Endothelial cell (in vitro differentiated cells): ENCODE results near the gene ERC1. TPM values are rescaled to one million over a fixed set of nuclear protein-coding genes. Genes with fewer than 3 reads are reported as not detected.
"Not testable (repeated sequence)": the region's sequence is repeated elsewhere in the genome, so short reads cannot be mapped to it uniquely, and the experiment has no call there.

Experiments
- DNase-seq: peaks from one replicate; pipeline ENCODE4 v3.0.0; 2021; ENCODE audit warnings: low spot score
- H3K27ac Mint-ChIP-seq: one replicate; pipeline ENCODE4 v1.8.0; 2021; ENCODE audit warnings: mixed read lengths, inconsistent platforms; ENCODE audit not compliant: unreplicated experiment
- H3K27me3 Mint-ChIP-seq: one replicate; pipeline ENCODE4 v1.8.0; 2021; ENCODE audit warnings: mild to moderate bottlenecking, moderate library complexity, mixed read lengths, inconsistent platforms; ENCODE audit not compliant: unreplicated experiment
- H3K36me3 Mint-ChIP-seq: one replicate; pipeline ENCODE4 v1.8.0; 2021; ENCODE audit warnings: mild to moderate bottlenecking, low read depth, mixed read lengths, inconsistent platforms; ENCODE audit not compliant: unreplicated experiment
- H3K4me1 Mint-ChIP-seq: one replicate; pipeline ENCODE4 v1.8.0; 2021; ENCODE audit warnings: mild to moderate bottlenecking, mixed read lengths, inconsistent platforms; ENCODE audit not compliant: unreplicated experiment
- H3K4me3 Mint-ChIP-seq: one replicate; pipeline ENCODE4 v1.8.0; 2021; ENCODE audit warnings: mild to moderate bottlenecking, mixed read lengths, inconsistent platforms; ENCODE audit not compliant: unreplicated experiment
- H3K9me3 Mint-ChIP-seq: one replicate; pipeline ENCODE4 v1.8.0; 2021; ENCODE audit warnings: mixed read lengths, inconsistent platforms; ENCODE audit not compliant: unreplicated experiment
- total RNA-seq: library from RNA; stranded (reverse); fragmentation: NEBNext Ultra II Directional; extraction: Animal tissue kit (Norgen Biotek cat#: 25700); gene quantifications from one replicate; pipeline ENCODE4 v1.2.1, GENCODE V29; 2021; ENCODE audit not compliant: unreplicated experiment
- TF ChIP-seq, protein P1 (sequence below): fragments of 200-600 bp; sonication (generic); IDR thresholded peaks from one replicate; pipeline ENCODE4 v1.5.0; 2021; ENCODE audit warnings: antibody characterized with exemption; ENCODE audit not compliant: unreplicated experiment

ERC1 gene
- total RNA-seq, 1 donor from 2014 or later = 57.9 TPM

DNA sequence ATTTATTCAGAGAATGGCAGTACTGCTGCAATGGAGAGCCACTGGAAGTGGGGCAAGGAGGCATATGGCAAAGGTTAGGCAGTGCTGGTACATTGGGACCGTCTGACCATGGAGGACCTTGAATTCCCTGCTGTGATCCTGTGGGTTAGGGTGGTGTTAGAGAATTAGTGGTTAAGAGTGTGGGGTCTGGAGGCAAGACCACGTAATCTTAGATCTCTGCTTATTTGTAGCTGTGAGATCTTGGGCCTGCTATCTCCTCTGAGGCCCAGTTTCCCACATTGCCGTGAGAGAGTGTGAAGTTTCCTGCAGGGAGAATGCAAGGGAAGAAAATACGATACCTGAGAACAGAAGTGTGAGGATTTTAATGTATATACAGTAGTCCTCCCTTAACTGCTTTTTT, 147.7 kb downstream of the ERC1 start:
- Mint-ChIP-seq H3K36me3 (no peaks in the 10 kb centered on the region), H3K9me3 (no peaks in the 10 kb centered on the region), H3K27ac (no peak overlapping the region), H3K4me3 (no peak overlapping the region), H3K27me3 (no peaks in the 10 kb centered on the region), H3K4me1 (no peaks in the 10 kb centered on the region)
- no peak for DNase-seq
- TF ChIP-seq, protein P1, sequence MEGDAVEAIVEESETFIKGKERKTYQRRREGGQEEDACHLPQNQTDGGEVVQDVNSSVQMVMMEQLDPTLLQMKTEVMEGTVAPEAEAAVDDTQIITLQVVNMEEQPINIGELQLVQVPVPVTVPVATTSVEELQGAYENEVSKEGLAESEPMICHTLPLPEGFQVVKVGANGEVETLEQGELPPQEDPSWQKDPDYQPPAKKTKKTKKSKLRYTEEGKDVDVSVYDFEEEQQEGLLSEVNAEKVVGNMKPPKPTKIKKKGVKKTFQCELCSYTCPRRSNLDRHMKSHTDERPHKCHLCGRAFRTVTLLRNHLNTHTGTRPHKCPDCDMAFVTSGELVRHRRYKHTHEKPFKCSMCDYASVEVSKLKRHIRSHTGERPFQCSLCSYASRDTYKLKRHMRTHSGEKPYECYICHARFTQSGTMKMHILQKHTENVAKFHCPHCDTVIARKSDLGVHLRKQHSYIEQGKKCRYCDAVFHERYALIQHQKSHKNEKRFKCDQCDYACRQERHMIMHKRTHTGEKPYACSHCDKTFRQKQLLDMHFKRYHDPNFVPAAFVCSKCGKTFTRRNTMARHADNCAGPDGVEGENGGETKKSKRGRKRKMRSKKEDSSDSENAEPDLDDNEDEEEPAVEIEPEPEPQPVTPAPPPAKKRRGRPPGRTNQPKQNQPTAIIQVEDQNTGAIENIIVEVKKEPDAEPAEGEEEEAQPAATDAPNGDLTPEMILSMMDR = no peak

DNA sequence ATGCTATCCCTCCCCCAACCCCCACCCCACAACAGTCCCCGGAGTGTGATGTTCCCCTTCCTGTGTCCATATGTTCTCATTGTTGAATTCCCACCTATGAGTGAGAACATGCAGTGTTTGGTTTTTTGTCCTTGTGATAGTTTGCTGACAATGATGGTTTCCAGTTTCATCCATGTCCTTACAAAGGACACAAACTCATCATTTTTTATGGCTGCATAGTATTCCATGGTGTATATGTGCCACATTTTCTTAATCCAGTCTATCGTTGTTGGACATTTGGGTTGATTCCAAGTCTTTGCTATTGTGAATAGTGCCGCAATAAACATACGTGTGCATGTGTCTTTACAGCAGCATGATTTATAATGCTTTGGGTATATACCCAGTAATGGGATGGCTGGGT, 155.7 kb downstream of the ERC1 start:
- DNase-seq, H3K27me3 Mint-ChIP-seq, H3K4me3 Mint-ChIP-seq, H3K9me3 Mint-ChIP-seq, H3K36me3 Mint-ChIP-seq, H3K4me1 Mint-ChIP-seq: not testable (repeated sequence)
- peak overlapping the region; percentile 55 for H3K27ac Mint-ChIP-seq

DNA sequence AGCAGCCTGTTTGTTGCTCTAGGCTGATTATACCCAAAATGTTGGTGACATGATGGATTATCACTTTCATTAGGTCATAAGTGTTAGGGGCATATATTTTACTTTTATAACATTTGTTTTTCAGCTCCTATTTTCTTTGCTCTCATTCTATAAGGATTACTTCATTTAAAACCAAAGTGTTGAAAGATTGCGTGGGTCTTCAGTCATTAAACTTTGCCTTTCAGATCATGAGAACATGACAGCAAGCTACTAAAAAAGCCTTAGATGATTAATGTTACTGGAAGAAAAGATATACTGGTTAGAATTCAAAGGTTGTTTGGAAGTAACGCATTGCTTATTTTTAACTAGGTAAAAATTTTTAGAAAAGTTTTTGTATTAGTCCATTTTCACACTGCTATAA, 156.8 kb downstream of the ERC1 start:
- Mint-ChIP-seq H3K4me1 (no peaks in the 10 kb centered on the region), H3K27me3 (no peaks in the 10 kb centered on the region), H3K27ac (no peak overlapping the region), H3K36me3 (no peaks in the 10 kb centered on the region), H3K9me3 (no peaks in the 10 kb centered on the region), H3K4me3 (no peak overlapping the region)
- no peak for DNase-seq
- TF ChIP-seq, protein P1 = no peak

DNA sequence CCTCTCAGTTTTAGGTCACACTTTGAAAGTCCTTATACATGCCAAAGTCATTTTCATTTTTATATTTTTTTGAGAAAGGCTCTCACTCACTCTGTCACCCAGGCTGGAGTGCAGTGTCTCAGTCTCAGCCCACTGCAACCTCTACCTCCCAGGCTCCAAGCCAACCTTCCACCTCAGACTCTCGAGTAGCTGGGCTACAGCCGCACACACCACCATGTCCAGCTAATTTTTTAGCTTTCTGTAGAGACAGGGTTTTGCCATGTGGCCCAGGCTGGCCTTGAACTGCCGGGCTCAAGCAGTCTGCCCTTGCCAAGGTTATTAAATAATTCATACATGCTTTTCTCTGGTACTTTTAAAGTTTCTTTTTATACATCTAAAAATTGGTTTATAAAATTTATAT, 166.0 kb downstream of the ERC1 start:
- H3K9me3 Mint-ChIP-seq = no peaks in the 10 kb centered on the region
- H3K4me3 Mint-ChIP-seq = no peak overlapping the region
- DNase-seq = no peak
- H3K36me3 Mint-ChIP-seq = no peaks in the 10 kb centered on the region
- no peaks in the 10 kb centered on the region for H3K4me1 Mint-ChIP-seq
- H3K27me3 Mint-ChIP-seq = no peaks in the 10 kb centered on the region
- no peak overlapping the region for H3K27ac Mint-ChIP-seq
- TF ChIP-seq, protein P1 = no peak

DNA sequence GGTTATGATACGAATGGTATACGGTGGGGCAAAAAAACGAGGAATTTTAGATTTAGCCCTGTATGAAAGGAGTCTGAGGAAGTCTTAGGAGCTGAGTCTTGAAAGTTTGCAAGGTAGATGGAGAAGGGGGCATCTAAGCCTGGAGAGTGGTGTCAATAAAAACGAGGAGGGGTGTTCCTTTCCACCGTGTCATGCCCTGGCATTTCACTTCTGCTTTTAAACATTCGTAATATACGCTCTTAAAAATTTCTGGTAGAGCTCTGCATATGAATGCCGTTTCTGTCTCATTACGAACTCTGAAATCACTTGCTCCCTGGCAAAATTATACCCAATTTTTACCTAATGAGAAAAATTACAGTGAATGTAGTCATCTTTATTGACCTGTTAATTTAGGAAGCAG, 170.2 kb downstream of the ERC1 start:
- TF ChIP-seq, protein P1 = no peak
- Mint-ChIP-seq H3K4me1 (peaks cover 3% of the 10 kb centered on the region), H3K9me3 (no peaks in the 10 kb centered on the region), H3K27me3 (no peaks in the 10 kb centered on the region), H3K36me3 (peaks cover 3% of the 10 kb centered on the region), H3K4me3 (no peak overlapping the region), H3K27ac (no peak overlapping the region)
- DNase-seq = no peak
